ENCODE data around the gene DLG2.

DLG2 gene

GRCh38 chr11:83693306-83693992 is 1933.7 kb downstream of the DLG2 start:
- no peak for TF ChIP-seq CTCF (conservative IDR thresholded peaks at IDR 0.05; ENCODE audit: low read depth)
- ChIA-PET CTCF (interaction anchor here (0.6 kb wide), 2 partner anchors 13 to 122 kb away, joined by 3 to 4 read pairs; no protein-coding TSS in a partner anchor), POLR2A (ENCODE audit: low non-redundant PET) (no interaction called here)
- no peak for DNase-seq (ENCODE audit: low spot score)
- H3K27ac ChIP-seq, result no peak overlapping the region

DNA sequence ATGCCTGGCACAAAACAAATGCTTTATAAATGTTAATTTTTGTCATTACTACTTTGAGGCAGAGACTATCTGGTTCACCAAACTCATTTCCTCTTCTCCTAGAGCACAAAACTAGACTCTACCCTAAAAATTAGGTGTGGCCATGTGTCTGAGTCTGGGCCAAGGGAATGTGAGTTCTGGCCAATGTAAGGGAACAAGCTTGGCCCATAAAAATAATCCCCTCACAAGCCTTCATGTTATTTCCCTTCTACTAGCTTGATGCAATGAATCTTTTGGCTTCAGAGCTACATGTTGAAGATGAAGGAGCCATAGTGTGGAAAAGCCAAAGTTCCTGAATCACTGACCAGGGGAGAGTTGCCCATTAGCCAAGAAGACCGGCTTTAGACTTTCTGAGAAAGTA is 1934.5 kb downstream of the DLG2 start:
- CTCF ChIA-PET, result interaction anchor here (0.6 kb wide), 1 partner anchor 14 kb away, joined by 4 read pairs; no protein-coding TSS in a partner anchor
- no peak overlapping the region for H3K27ac ChIP-seq
- POLR2A ChIA-PET (ENCODE audit: low non-redundant PET), result no interaction called here
- DNase-seq (ENCODE audit: low spot score), result no peak
- no peak for TF ChIP-seq CTCF (conservative IDR thresholded peaks at IDR 0.05; ENCODE audit: low read depth)

- H3K27ac ChIP-seq, result no peak overlapping the region
Measured at GRCh38 chr11:83691451-83691950, 1935.6 kb downstream of the DLG2 start.

DNA sequence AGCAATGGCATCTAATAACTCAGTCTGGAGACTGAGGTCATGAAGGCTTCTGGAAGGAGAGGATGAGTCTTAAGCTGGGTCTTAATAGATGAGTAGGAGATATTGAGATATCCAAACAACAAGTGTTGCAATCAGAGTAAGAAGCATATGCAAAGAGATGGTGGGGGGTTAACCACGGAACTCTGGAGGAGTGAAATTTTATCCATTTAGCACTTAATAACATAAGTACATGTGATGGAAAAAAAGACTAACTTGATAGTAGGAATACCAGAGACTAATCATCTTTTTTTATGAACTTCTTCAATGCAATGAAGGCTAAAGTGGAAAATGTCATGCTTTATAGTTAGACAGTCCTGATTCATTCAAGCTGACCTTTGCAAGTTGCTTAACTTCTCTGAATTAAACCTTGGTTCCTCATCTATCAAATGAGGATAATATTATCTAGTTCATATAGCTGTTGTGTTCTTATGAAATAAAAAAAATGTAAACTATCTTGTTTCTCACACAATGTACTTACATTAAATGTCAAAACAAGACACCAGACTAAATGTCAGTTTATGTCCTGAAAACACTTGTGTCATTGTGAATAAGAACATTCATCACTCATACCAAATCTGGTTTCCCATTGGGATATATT is 1937.9 kb downstream of the DLG2 start:
- DNase-seq (ENCODE audit: low spot score), result no peak
- POLR2A ChIA-PET (ENCODE audit: low non-redundant PET), result no interaction called here
- TF ChIP-seq CTCF (conservative IDR thresholded peaks at IDR 0.05; ENCODE audit: low read depth), result no peak
- H3K27ac ChIP-seq, result no peak overlapping the region
- CTCF ChIA-PET, result interaction anchor here (0.6 kb wide), 2 partner anchors 120 to 893 kb away, joined by 3 read pairs; no protein-coding TSS in a partner anchor

More at GRCh38 chr11:83691451-83691950, 1935.6 kb downstream of the DLG2 start:
- DNase-seq (ENCODE audit: low spot score), result no peak
- ChIA-PET POLR2A (ENCODE audit: low non-redundant PET) (no interaction called here), CTCF (no interaction called here)
- TF ChIP-seq CTCF (conservative IDR thresholded peaks at IDR 0.05; ENCODE audit: low read depth), result no peak

DNA sequence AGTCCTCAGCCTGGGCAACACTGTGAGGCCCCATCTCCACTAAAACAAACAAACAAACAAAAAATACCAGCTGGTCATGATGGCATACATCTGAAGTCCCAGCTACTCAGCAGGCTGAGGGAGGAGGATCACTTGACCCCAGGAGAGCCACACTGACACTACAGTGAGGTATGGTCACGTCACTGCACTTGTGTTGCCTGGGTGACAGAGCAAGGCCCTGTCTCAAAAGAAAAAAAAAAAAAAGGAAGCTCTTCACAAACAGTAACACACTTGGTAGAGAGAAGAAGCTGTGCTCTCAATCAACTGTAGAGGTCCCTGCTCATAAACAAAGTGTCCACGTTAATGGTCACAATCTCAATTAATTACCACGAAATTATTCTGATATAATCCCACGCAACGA is 1939.4 kb downstream of the DLG2 start:
- H3K27ac ChIP-seq, result no peak overlapping the region
- ChIA-PET POLR2A (ENCODE audit: low non-redundant PET) (no interaction called here), CTCF (interaction anchor here (0.7 kb wide), 1 partner anchor 120 kb away, joined by 9 read pairs; no protein-coding TSS in a partner anchor)
- TF ChIP-seq CTCF (conservative IDR thresholded peaks at IDR 0.05; ENCODE audit: low read depth), result no peak
- no peak for DNase-seq (ENCODE audit: low spot score)

DNA sequence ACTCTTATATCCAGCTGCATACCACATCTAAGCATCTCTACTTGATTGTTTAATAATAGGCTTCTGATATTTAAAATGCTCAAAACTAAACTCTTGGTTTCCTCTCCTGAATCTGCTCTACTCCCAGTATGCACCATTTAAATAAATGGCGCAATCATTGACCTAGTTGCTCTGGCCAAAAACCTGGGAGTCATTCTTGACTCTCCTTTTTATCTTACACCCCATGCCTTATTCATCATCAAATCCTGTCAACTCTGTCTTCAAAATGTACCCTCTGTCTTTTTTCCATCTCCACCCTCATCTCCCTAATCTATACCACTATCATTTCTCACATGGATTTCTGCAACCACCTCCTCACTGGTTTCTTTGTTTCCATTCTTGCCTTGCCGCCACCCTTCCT is 1941.4 kb downstream of the DLG2 start:
- POLR2A ChIA-PET (ENCODE audit: low non-redundant PET), result no interaction called here
- CTCF ChIA-PET, result no interaction called here
- DNase-seq (ENCODE audit: low spot score), result no peak
- TF ChIP-seq CTCF (conservative IDR thresholded peaks at IDR 0.05; ENCODE audit: low read depth), result no peak
- H3K27ac ChIP-seq, result no peak overlapping the region
